Adrenal gland (tissue), 5 donors: Measurements from ENCODE around the gene SLC6A5.

Experiments used
- POLR2A ChIP-seq, 2 donors: fragments of 450-650 bp; IDR thresholded peaks; one replicate each; pipeline ENCODE4 v1.6.1; 2017; ENCODE audit warnings: antibody characterized with exemption in 2 of 2, mild to moderate bottlenecking in 2 of 2, moderate library complexity in 1 of 2
- TF ChIP-seq, protein P1 (sequence below), 6 experiments: fragments of 450-650 bp in 4 of 6; fragments of 200-600 bp in 2 of 6; sonication (generic) in 1 of 6; IDR thresholded peaks; 1 replicate in 5 of 6; 2 replicates in 1 of 6; pipeline versions ENCODE4 v1.5.1 to v1.8.0; 2016 to 2021; ENCODE audit warnings: antibody characterized with exemption in 6 of 6, mild to moderate bottlenecking in 2 of 6, moderate library complexity in 1 of 6
- donor health status: DM: no; HTN: no; CAD: no.

DNA sequence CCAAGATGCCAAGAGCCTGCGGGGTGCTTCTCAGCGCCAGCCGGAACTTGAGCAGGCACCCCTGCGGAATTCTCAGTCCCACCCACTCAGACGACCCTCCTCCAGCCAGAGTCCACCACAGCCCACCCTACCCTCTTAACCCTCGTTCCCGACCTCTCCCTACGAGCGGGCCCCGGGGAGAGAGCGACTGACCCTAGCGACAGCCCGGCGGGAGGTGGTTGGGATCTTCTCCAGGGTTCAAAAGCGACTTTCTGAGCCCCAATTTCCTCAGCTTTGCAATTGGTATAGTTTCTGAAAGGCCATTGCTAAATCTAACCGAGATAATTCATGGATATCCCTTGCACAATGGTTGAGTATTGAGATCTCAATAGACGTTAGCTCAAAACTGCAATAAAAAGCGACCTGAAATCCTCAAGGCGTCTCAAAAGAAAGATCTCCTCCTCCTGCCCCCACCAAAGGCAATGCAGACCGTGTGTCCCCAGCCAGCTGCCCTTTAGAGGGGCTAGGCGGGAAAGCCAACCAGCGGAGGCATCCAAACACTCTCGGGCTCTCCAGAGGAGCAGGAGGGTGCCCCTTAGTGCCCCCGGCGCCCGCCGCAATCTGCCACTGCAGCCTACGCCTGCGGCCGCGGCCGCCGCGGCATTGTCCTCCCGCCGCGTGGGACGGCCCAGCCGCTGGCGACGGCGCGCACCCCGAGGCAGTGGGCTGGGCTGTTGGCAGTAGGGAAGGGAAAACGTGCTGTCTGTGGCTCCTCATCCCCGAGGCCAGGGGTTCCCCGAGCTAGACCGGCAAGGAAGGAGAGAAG is 1.5 kb upstream of the SLC6A5 start:
- TF ChIP-seq, protein P1, sequence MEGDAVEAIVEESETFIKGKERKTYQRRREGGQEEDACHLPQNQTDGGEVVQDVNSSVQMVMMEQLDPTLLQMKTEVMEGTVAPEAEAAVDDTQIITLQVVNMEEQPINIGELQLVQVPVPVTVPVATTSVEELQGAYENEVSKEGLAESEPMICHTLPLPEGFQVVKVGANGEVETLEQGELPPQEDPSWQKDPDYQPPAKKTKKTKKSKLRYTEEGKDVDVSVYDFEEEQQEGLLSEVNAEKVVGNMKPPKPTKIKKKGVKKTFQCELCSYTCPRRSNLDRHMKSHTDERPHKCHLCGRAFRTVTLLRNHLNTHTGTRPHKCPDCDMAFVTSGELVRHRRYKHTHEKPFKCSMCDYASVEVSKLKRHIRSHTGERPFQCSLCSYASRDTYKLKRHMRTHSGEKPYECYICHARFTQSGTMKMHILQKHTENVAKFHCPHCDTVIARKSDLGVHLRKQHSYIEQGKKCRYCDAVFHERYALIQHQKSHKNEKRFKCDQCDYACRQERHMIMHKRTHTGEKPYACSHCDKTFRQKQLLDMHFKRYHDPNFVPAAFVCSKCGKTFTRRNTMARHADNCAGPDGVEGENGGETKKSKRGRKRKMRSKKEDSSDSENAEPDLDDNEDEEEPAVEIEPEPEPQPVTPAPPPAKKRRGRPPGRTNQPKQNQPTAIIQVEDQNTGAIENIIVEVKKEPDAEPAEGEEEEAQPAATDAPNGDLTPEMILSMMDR (IDR thresholded peaks at IDR 0.05) = no peak
- TF ChIP-seq POLR2A (IDR thresholded peaks at IDR 0.05) = no peak
